Fibroblast of lung (primary cell): Measurements from ENCODE around the gene ADSS2. TPM values are rescaled to one million over a fixed set of nuclear protein-coding genes. Genes with fewer than 3 reads are reported as not detected.

ENCODE experiments used
- DNase-seq, 2 donors: peaks; one replicate each; pipeline versions ENCODE4 v3.0.0 to v3.0.0-alpha.2; 2010; ENCODE audit warnings: low read depth in 2 of 2
- H2AFZ ChIP-seq: 2 replicates; pipeline ENCODE4 v1.5.1; 2012; ENCODE audit warnings: low read length, control low read depth, inconsistent platforms
- H3K27ac ChIP-seq: 2 replicates; pipeline ENCODE4 v1.5.1; 2011; ENCODE audit warnings: low read length, control low read depth; ENCODE audit not compliant: insufficient read depth
- H3K27me3 ChIP-seq: 2 replicates; pipeline ENCODE4 v1.5.1; 2011; ENCODE audit warnings: mild to moderate bottlenecking, low read length; ENCODE audit not compliant: control insufficient read depth, insufficient read depth
- H3K36me3 ChIP-seq: 2 replicates; pipeline ENCODE4 v1.5.1; 2011; ENCODE audit warnings: low read length; ENCODE audit not compliant: control insufficient read depth, insufficient read depth
- H3K4me1 ChIP-seq: 2 replicates; pipeline ENCODE4 v1.5.1; 2011; ENCODE audit warnings: low read length; ENCODE audit not compliant: control insufficient read depth, insufficient read depth; ENCODE audit errors: extremely low read depth
- H3K4me2 ChIP-seq: 2 replicates; pipeline ENCODE4 v1.5.1; 2011; ENCODE audit warnings: low read length, control low read depth; ENCODE audit not compliant: insufficient read depth; ENCODE audit errors: extremely low read depth
- H3K4me3 ChIP-seq, 4 experiments: fragments of 200-600 bp in 1 of 4; sonication (generic) in 1 of 4; replicated peaks in 1 of 4; 2 replicates each; pipeline ENCODE4 v1.5.1; 2011 to 2016; ENCODE audit warnings: low read length in 4 of 4, low read depth in 3 of 4, mild to moderate bottlenecking in 3 of 4, control low read depth in 2 of 4, inconsistent platforms in 1 of 4, mixed read lengths in 1 of 4; ENCODE audit not compliant: insufficient read depth in 1 of 4; ENCODE audit errors: control extremely low read depth in 1 of 4
- H3K79me2 ChIP-seq: 2 replicates; pipeline ENCODE4 v1.5.1; 2012; ENCODE audit warnings: mild to moderate bottlenecking, low read length, inconsistent platforms; ENCODE audit not compliant: control insufficient read depth, insufficient read depth
- H3K9ac ChIP-seq: 2 replicates; pipeline ENCODE4 v1.5.1; 2011; ENCODE audit warnings: mild to moderate bottlenecking, low read length, control low read depth; ENCODE audit not compliant: insufficient read depth
- H3K9me3 ChIP-seq: 2 replicates; pipeline ENCODE4 v1.5.1; 2012; ENCODE audit warnings: low read depth, low read length; ENCODE audit not compliant: control insufficient read depth, insufficient read depth
- H4K20me1 ChIP-seq: 2 replicates; pipeline ENCODE4 v1.5.1; 2011; ENCODE audit warnings: low read length; ENCODE audit not compliant: control insufficient read depth, insufficient read depth; ENCODE audit errors: extremely low read depth
- EZH2 ChIP-seq: IDR thresholded peaks from 2 replicates; pipeline ENCODE4 v1.5.1; 2012; ENCODE audit warnings: low read length, control low read depth, mild to moderate bottlenecking; ENCODE audit errors: missing control alignments
- polyA plus RNA-seq, 2 donors: library from polyadenylated mRNA; depleted of rRNA in 1 of 2; stranded (reverse) in 1 of 2; unstranded in 1 of 2; fragments of >200 nt; gene quantifications; 2 replicates each; pipeline ENCODE4 v1.2.1, GENCODE V29; 2011 to 2012; ENCODE audit warnings: missing spikeins in 1 of 2
- total RNA-seq: library from RNA; depleted of rRNA; stranded (reverse); fragments of >200 nt; gene quantifications from 2 replicates; pipeline ENCODE4 v1.2.1, GENCODE V29; 2014
- TF ChIP-seq, protein P1 (sequence below), 2 donors: IDR thresholded peaks in 1 of 2; conservative IDR thresholded peaks in 1 of 2; 1 replicate in 1 of 2; 2 replicates in 1 of 2; pipeline ENCODE4 v1.5.1; 2011 to 2012; ENCODE audit warnings: low read length in 2 of 2, control low read depth in 1 of 2, inconsistent platforms in 1 of 2, low read depth in 1 of 2, mild to moderate bottlenecking in 1 of 2

The ADSS2 gene
- total and polyA plus RNA-seq, 2 donors (not counting 1 experiment from before 2014, with no cell fraction given), result 55.9 to 62.1 TPM

- DNase-seq, result no peak
- Histone ChIP-seq H3K9ac (no peak overlapping the region), H3K9me3 (no peaks in the 10 kb centered on the region), H2AFZ (no peak overlapping the region), H3K27ac (no peak overlapping the region), H3K36me3 (peaks cover 1% of the 10 kb centered on the region), H3K4me3 (no peak overlapping the region), H3K79me2 (no peaks in the 10 kb centered on the region), H4K20me1 (no peaks in the 10 kb centered on the region), H3K27me3 (no peaks in the 10 kb centered on the region), H3K4me1 (no peaks in the 10 kb centered on the region), H3K4me2 (no peak overlapping the region)
- no peak for TF ChIP-seq EZH2
- TF ChIP-seq, protein P1, sequence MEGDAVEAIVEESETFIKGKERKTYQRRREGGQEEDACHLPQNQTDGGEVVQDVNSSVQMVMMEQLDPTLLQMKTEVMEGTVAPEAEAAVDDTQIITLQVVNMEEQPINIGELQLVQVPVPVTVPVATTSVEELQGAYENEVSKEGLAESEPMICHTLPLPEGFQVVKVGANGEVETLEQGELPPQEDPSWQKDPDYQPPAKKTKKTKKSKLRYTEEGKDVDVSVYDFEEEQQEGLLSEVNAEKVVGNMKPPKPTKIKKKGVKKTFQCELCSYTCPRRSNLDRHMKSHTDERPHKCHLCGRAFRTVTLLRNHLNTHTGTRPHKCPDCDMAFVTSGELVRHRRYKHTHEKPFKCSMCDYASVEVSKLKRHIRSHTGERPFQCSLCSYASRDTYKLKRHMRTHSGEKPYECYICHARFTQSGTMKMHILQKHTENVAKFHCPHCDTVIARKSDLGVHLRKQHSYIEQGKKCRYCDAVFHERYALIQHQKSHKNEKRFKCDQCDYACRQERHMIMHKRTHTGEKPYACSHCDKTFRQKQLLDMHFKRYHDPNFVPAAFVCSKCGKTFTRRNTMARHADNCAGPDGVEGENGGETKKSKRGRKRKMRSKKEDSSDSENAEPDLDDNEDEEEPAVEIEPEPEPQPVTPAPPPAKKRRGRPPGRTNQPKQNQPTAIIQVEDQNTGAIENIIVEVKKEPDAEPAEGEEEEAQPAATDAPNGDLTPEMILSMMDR (conservative IDR thresholded peaks at IDR 0.05 in 1 of 2, IDR thresholded peaks at IDR 0.05 in 1 of 2; ENCODE audit: low read depth in 1 of 2, low read length in 2 of 2), result no peak
These were observed 21.9 kb downstream of the ADSS2 start for GRCh38 chr1:244429818-244430217.

DNA sequence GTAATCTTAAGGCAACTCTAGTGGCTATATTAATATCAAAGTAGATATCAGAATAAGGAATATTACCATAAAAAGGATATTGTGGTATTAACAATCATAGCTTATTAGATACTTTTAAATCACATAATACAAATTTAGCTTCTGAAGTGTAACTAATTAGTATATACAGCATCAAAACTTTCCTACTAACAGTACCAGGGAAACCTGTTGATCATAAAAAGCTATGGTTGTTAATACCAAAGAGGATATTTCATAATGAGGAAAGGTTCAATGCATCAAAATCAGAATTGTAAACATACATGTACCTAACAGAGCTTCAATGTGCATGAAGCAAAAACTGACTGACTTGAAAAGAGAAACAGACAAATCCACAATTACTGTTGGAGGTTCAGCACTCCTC is 24.1 kb downstream of the ADSS2 start:
- Histone ChIP-seq H4K20me1 (no peaks in the 10 kb centered on the region), H3K4me1 (no peaks in the 10 kb centered on the region), H3K9me3 (no peaks in the 10 kb centered on the region), H3K79me2 (no peaks in the 10 kb centered on the region), H3K4me2 (no peak overlapping the region), H2AFZ (no peak overlapping the region), H3K9ac (no peak overlapping the region), H3K27ac (no peak overlapping the region), H3K4me3 (no peak overlapping the region), H3K27me3 (no peaks in the 10 kb centered on the region), H3K36me3 (no peaks in the 10 kb centered on the region)
- no peak for TF ChIP-seq EZH2
- TF ChIP-seq, protein P1 (conservative IDR thresholded peaks at IDR 0.05 in 1 of 2, IDR thresholded peaks at IDR 0.05 in 1 of 2; ENCODE audit: low read depth in 1 of 2, low read length in 2 of 2), result no peak
- no peak for DNase-seq

GRCh38 chr1:244424649-244425334 is 26.9 kb downstream of the ADSS2 start:
- H3K4me2 ChIP-seq, result no peak overlapping the region
- DNase-seq, result no peak
- no peaks in the 10 kb centered on the region for H3K9me3 ChIP-seq
- H3K4me1 ChIP-seq, result no peaks in the 10 kb centered on the region
- no peaks in the 10 kb centered on the region for H3K79me2 ChIP-seq
- H3K27ac ChIP-seq, result no peak overlapping the region
- peaks cover 7% of the 10 kb centered on the region for H3K36me3 ChIP-seq
- H3K9ac ChIP-seq, result no peak overlapping the region
- H3K27me3 ChIP-seq, result no peaks in the 10 kb centered on the region
- no peak overlapping the region for H2AFZ ChIP-seq
- no peak overlapping the region for H3K4me3 ChIP-seq
- TF ChIP-seq, protein P1 (conservative IDR thresholded peaks at IDR 0.05 in 1 of 2, IDR thresholded peaks at IDR 0.05 in 1 of 2; ENCODE audit: low read depth in 1 of 2, low read length in 2 of 2), result no peak
- no peak for TF ChIP-seq EZH2
- no peaks in the 10 kb centered on the region for H4K20me1 ChIP-seq
